Mesenchymal stem cell (in vitro differentiated cells and primary cell): ENCODE data around the gene MTPN.
A peak's percentile ranks its signal among the peaks of the same experiment; 100 is the strongest.

Experiments
- DNase-seq: peaks from one replicate; pipeline ENCODE4 v3.0.0-alpha.2; 2013
- H2AFZ ChIP-seq: one replicate; pipeline ENCODE4 v1.6.1; 2013; ENCODE audit warnings: low read depth, mild to moderate bottlenecking, control low read depth, inconsistent platforms, low read length, moderate library complexity
- H2AK5ac ChIP-seq: 2 replicates; pipeline ENCODE4 v1.6.1; 2013; ENCODE audit warnings: low read length, moderate library complexity, mild to moderate bottlenecking, inconsistent platforms; ENCODE audit not compliant: severe bottlenecking
- H2BK120ac ChIP-seq: one replicate; pipeline ENCODE4 v1.6.1; 2013; ENCODE audit warnings: low read depth, mild to moderate bottlenecking, inconsistent platforms, low read length, moderate library complexity
- H2BK12ac ChIP-seq, 2 experiments: one replicate each; pipeline ENCODE4 v1.6.1; 2013; ENCODE audit warnings: inconsistent platforms in 2 of 2, low read length in 2 of 2, mild to moderate bottlenecking in 2 of 2, moderate library complexity in 2 of 2, control low read depth in 1 of 2
- H2BK15ac ChIP-seq: one replicate; pipeline ENCODE4 v1.6.1; 2013; ENCODE audit warnings: mild to moderate bottlenecking, low read depth, inconsistent platforms; ENCODE audit not compliant: poor library complexity, severe bottlenecking
- H2BK5ac ChIP-seq: 2 replicates; pipeline ENCODE4 v1.6.1; 2013; ENCODE audit warnings: low read depth, mild to moderate bottlenecking, low read length, control low read depth, inconsistent platforms; ENCODE audit not compliant: poor library complexity, severe bottlenecking
- H3K14ac ChIP-seq, 2 experiments: one replicate each; pipeline ENCODE4 v1.6.1; 2013; ENCODE audit warnings: inconsistent platforms in 2 of 2, low read length in 2 of 2, control low read depth in 1 of 2, mild to moderate bottlenecking in 1 of 2, moderate library complexity in 1 of 2
- H3K18ac ChIP-seq, 2 experiments: one replicate each; pipeline ENCODE4 v1.6.1; 2013; ENCODE audit warnings: inconsistent platforms in 2 of 2, low read length in 2 of 2, control low read depth in 1 of 2, low read depth in 1 of 2, mild to moderate bottlenecking in 1 of 2
- H3K23ac ChIP-seq, 2 experiments: one replicate each; pipeline ENCODE4 v1.6.1; 2013; ENCODE audit warnings: inconsistent platforms in 2 of 2, low read length in 2 of 2, mild to moderate bottlenecking in 2 of 2, moderate library complexity in 2 of 2, control low read depth in 1 of 2
- H3K27ac ChIP-seq: 2 replicates; pipeline ENCODE4 v1.5.1; 2013; ENCODE audit warnings: mild to moderate bottlenecking, moderate library complexity, low read length, control low read depth, inconsistent platforms; ENCODE audit not compliant: poor library complexity, severe bottlenecking
- H3K27me3 ChIP-seq, 2 experiments: 2 replicates each; pipeline versions ENCODE4 v1.6.1 to v1.7.0; 2013; ENCODE audit warnings: low read length in 2 of 2, mild to moderate bottlenecking in 2 of 2, moderate library complexity in 2 of 2, control low read depth in 1 of 2, inconsistent platforms in 1 of 2; ENCODE audit not compliant: control insufficient read depth in 1 of 2, insufficient read depth in 1 of 2
- H3K36me3 ChIP-seq, 2 experiments: 2 replicates each; pipeline versions ENCODE4 v1.6.1 to v1.7.0; 2013; ENCODE audit warnings: low read length in 2 of 2, control low read depth in 1 of 2, inconsistent platforms in 1 of 2, low read depth in 1 of 2, mild to moderate bottlenecking in 1 of 2; ENCODE audit not compliant: insufficient read depth in 2 of 2, control insufficient read depth in 1 of 2
- H3K4ac ChIP-seq, 2 experiments: one replicate each; pipeline ENCODE4 v1.6.1; 2013; ENCODE audit warnings: inconsistent platforms in 2 of 2, low read length in 2 of 2, mild to moderate bottlenecking in 2 of 2, moderate library complexity in 2 of 2, control low read depth in 1 of 2, low read depth in 1 of 2
- H3K4me1 ChIP-seq: 2 replicates; pipeline ENCODE4 v1.6.1; 2013; ENCODE audit warnings: low read depth, low read length, control low read depth; ENCODE audit not compliant: control insufficient read depth, insufficient read depth
- H3K4me2 ChIP-seq: 2 replicates; pipeline ENCODE4 v1.6.1; 2013; ENCODE audit warnings: low read length, mild to moderate bottlenecking, inconsistent platforms; ENCODE audit not compliant: poor library complexity, severe bottlenecking
- H3K4me3 ChIP-seq, 2 experiments: 2 replicates each; pipeline versions ENCODE4 v1.5.1 to v1.7.0; 2013; ENCODE audit warnings: low read length in 2 of 2, mild to moderate bottlenecking in 2 of 2, control low read depth in 1 of 2, low read depth in 1 of 2; ENCODE audit not compliant: insufficient read depth in 1 of 2
- H3K79me1 ChIP-seq: replicated peaks from 2 replicates; pipeline ENCODE4 v1.6.1; 2013; ENCODE audit warnings: mild to moderate bottlenecking, control low read depth, low read length, inconsistent platforms; ENCODE audit not compliant: poor library complexity, severe bottlenecking
- H3K9ac ChIP-seq: 2 replicates; pipeline ENCODE4 v1.7.0; 2013; ENCODE audit warnings: mild to moderate bottlenecking, low read length, moderate library complexity
- H3K9me3 ChIP-seq: 2 replicates; pipeline ENCODE4 v1.7.0; 2013; ENCODE audit warnings: mild to moderate bottlenecking, low read length; ENCODE audit not compliant: control insufficient read depth
- H4K8ac ChIP-seq: one replicate; pipeline ENCODE4 v1.6.1; 2013; ENCODE audit warnings: inconsistent platforms, mild to moderate bottlenecking, low read length, moderate library complexity
- H4K91ac ChIP-seq: one replicate; pipeline ENCODE4 v1.6.1; 2013; ENCODE audit warnings: mild to moderate bottlenecking, low read length, inconsistent platforms
- WGBS: methylation state at CpG from one replicate; pipeline ENCODE4 v1.1.7; 2013; ENCODE audit warnings: mixed read lengths; 5-methylcytosine and 5-hydroxymethylcytosine counted together

The MTPN gene

DNA sequence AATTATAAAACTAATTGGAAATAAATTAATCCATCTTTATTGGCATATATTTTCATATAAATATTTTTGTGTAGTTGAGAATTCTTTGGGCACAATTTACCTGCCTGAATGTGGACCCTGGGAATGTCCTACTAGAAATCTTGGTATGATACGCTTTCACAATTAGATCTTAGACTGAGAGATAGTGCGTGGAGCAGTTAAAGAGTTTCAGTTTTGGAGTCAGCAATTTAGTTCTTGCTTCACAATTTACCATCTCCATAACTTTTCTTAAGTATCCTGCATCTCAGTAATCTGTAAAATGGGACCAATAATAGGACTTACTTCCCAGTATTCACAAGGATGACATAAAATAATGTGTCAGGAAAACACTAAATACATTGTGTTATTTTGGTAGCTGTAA lies 2.0 kb downstream of the MTPN start:
- Histone ChIP-seq H3K36me3 (peaks cover 0 to 31% of the 10 kb centered on the region in 2 experiments), H4K91ac (no peak overlapping the region), H3K9me3 (no peaks in the 10 kb centered on the region)

GRCh38 chr7:135974667-135975066 lies 2.5 kb downstream of the MTPN start:
- Histone ChIP-seq H3K18ac (no peak overlapping the region), H3K36me3 (peaks cover 0 to 36% of the 10 kb centered on the region in 2 experiments), H2BK5ac (no peak overlapping the region), H3K79me1 (peaks cover 3% of the 10 kb centered on the region), H4K91ac (no peak overlapping the region), H2AFZ (no peak overlapping the region), H3K23ac (no peak overlapping the region), H3K4me2 (no peak overlapping the region), H3K4me3 (peak overlapping the region in 1 of 2 experiments; percentile 89), H3K9ac (peak overlapping the region; percentile 37), H2BK120ac (no peak overlapping the region), H3K27me3 (no peaks in the 10 kb centered on the region), H4K8ac (no peak overlapping the region), H2BK15ac (no peak overlapping the region), H3K4me1 (peaks cover 3% of the 10 kb centered on the region), H2BK12ac (no peak overlapping the region), H3K4ac (no peak overlapping the region), H2AK5ac (no peak overlapping the region), H3K14ac (no peak overlapping the region), H3K27ac (no peak overlapping the region), H3K9me3 (no peaks in the 10 kb centered on the region)
- no peak for DNase-seq
- WGBS, result no CpG with 5 or more reads among the region's 1 CpG

More for the DNA sequence above, 2.0 kb downstream of the MTPN start:
- no peak overlapping the region for H3K4ac ChIP-seq
- no peaks in the 10 kb centered on the region for H3K27me3 ChIP-seq
- H2BK12ac ChIP-seq, result no peak overlapping the region
- WGBS, result 100% methylated on average over 2 of the region's 2 CpGs
- H3K4me1 ChIP-seq, result peaks cover 3% of the 10 kb centered on the region
- H3K9ac ChIP-seq, result peak overlapping the region; percentile 90
- no peak for DNase-seq
- no peak overlapping the region for H3K4me2 ChIP-seq
- H2AK5ac ChIP-seq, result no peak overlapping the region
- peak overlapping the region in 1 of 2 experiments; percentile 89 for H3K4me3 ChIP-seq
- H3K79me1 ChIP-seq, result peaks cover 3% of the 10 kb centered on the region
- no peak overlapping the region for H4K8ac ChIP-seq
- no peak overlapping the region for H3K27ac ChIP-seq
- no peak overlapping the region for H2BK15ac ChIP-seq
- H3K14ac ChIP-seq, result no peak overlapping the region
- no peak overlapping the region for H2BK120ac ChIP-seq
- H3K18ac ChIP-seq, result no peak overlapping the region
- no peak overlapping the region for H3K23ac ChIP-seq
- H2AFZ ChIP-seq, result no peak overlapping the region
- H2BK5ac ChIP-seq, result no peak overlapping the region

DNA sequence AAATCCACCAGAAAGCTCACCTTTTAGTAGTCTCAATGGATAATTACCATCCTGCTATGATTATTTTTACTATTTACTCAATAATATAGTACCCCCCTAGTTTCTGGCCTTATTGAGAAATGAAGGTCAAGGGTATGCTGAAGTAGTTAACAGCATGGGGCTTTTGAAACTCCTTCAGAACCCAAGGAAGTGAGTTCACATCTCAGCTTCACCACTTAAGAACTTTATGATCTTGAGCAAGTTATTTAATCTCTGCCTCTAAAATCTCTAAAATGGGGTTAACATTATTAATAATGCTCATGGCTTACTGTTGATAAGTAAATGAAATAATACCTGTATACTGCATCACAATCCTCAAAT lies 5.8 kb downstream of the MTPN start:
- peaks cover 3% of the 10 kb centered on the region for H3K79me1 ChIP-seq
- H3K27me3 ChIP-seq, result no peaks in the 10 kb centered on the region
- no peak overlapping the region for H2AK5ac ChIP-seq
- no peak overlapping the region for H2BK12ac ChIP-seq
- no peaks in the 10 kb centered on the region for H3K9me3 ChIP-seq
- no peak overlapping the region for H3K18ac ChIP-seq
- no peak overlapping the region for H3K14ac ChIP-seq
- H2BK15ac ChIP-seq, result no peak overlapping the region
- H2BK120ac ChIP-seq, result no peak overlapping the region
- H4K8ac ChIP-seq, result no peak overlapping the region
- no peak overlapping the region for H3K23ac ChIP-seq
- H3K4me2 ChIP-seq, result no peak overlapping the region
- H2BK5ac ChIP-seq, result no peak overlapping the region
- no peak for DNase-seq
- H3K27ac ChIP-seq, result no peak overlapping the region
- H3K4ac ChIP-seq, result no peak overlapping the region
- H3K4me3 ChIP-seq, result no peak overlapping the region
- peaks cover 3% of the 10 kb centered on the region for H3K4me1 ChIP-seq
- H2AFZ ChIP-seq, result no peak overlapping the region
- no peak overlapping the region for H4K91ac ChIP-seq
- no peak overlapping the region for H3K9ac ChIP-seq
- H3K36me3 ChIP-seq, result peaks cover 0 to 49% of the 10 kb centered on the region in 2 experiments

DNA sequence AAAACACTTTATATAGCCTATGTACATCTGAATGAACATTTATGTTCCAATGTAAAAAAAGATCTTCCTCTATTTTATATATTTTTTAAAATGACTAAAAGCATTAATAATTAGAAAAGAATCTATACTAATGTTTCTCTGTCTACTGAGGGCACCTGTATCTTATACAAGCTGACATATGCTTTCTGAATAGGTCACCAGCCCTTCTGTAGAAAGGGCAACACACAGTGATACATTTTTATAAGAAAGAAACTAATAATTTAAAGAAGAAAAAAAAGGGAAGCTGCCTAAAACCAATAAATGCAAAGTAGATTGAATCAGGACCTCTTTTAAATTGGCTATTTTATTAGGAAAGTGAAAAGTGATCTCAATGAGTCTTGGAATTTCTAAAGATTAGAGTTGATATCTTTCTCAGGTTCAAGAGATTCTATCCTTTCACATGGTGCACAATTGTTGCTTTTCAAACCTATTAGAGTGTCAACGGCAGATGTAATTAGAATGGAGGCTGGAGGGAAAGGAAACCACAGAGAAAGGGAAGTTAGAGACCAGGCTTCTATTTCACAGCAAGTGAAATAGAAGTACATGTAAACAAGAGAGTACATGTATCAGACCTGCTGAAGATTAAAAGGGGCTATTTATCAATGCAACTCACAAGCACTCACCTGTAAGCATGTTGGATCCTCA lies 6.3 kb downstream of the MTPN start:
- H3K9ac ChIP-seq, result no peak overlapping the region
- H2BK120ac ChIP-seq, result no peak overlapping the region
- H4K91ac ChIP-seq, result no peak overlapping the region
- no peak overlapping the region for H4K8ac ChIP-seq
- H3K18ac ChIP-seq, result no peak overlapping the region
- H3K4me3 ChIP-seq, result no peak overlapping the region
- no peak overlapping the region for H3K4ac ChIP-seq
- peaks cover 0 to 49% of the 10 kb centered on the region in 2 experiments for H3K36me3 ChIP-seq
- no peak overlapping the region for H3K27ac ChIP-seq
- no peak overlapping the region for H2BK5ac ChIP-seq
- H2BK15ac ChIP-seq, result no peak overlapping the region
- peaks cover 3% of the 10 kb centered on the region for H3K79me1 ChIP-seq
- H3K27me3 ChIP-seq, result no peaks in the 10 kb centered on the region
- no peak overlapping the region for H3K4me2 ChIP-seq
- 100% methylated on average over 1 of the region's 1 CpG for WGBS
- no peak overlapping the region for H3K14ac ChIP-seq
- no peak overlapping the region for H2AFZ ChIP-seq
- H2AK5ac ChIP-seq, result no peak overlapping the region
- no peak overlapping the region for H2BK12ac ChIP-seq
- no peak overlapping the region for H3K23ac ChIP-seq
- H3K4me1 ChIP-seq, result peaks cover 3% of the 10 kb centered on the region
- H3K9me3 ChIP-seq, result no peaks in the 10 kb centered on the region
- DNase-seq, result no peak
